Posterior vena cava (tissue), 2 donors: ENCODE data around the gene MAP2K6. TPM values are rescaled to one million over a fixed set of nuclear protein-coding genes. Genes with fewer than 3 reads are reported as not detected.

Experiments
- DNase-seq: peaks from one replicate; pipeline ENCODE4 v3.0.0-alpha.2; 2020; ENCODE audit warnings: low spot score
- intact Hi-C, 2 donors: fragments of 100-400 bp; cut with DNase I; formaldehyde crosslinking; loops; one replicate each; pipeline versions ENCODE4 v1.14.1 to v1.14.2; 2022 to 2023
- long read RNA-seq, 2 donors: library from polyadenylated mRNA; unstranded; transcript quantifications; one replicate each; pipeline ENCODE4 v2.0.0, GENCODE V29; 2020 to 2021
- total RNA-seq, 2 donors: library from RNA; stranded (reverse); fragmentation: NEBNext Ultra II Directional; extraction: Animal tissue kit (Norgen Biotek cat#: 25700); gene quantifications; one replicate each; pipeline ENCODE4 v1.2.1, GENCODE V29; 2021
- donor health status: DM: yes; HTN: yes; CAD: no.
- donor health status: DM: yes; HTN: yes; CAD: no.

MAP2K6 gene
- 1 to 10 TPM; 2.2 to 7.7 TPM for total RNA-seq
- long read RNA-seq, donor 1, partial matches to known transcripts: 0 of 1 reads
- long read RNA-seq, donor 1, other reads (novel, unspliced or antisense): 1 of 1 reads
- long read RNA-seq, donor 2, full-length matches to known transcripts: 1 of 1 reads
- long read RNA-seq, donor 2, partial matches to known transcripts: 0 of 1 reads
- long read RNA-seq, donor 2, other reads (novel, unspliced or antisense): 0 of 1 reads

DNA sequence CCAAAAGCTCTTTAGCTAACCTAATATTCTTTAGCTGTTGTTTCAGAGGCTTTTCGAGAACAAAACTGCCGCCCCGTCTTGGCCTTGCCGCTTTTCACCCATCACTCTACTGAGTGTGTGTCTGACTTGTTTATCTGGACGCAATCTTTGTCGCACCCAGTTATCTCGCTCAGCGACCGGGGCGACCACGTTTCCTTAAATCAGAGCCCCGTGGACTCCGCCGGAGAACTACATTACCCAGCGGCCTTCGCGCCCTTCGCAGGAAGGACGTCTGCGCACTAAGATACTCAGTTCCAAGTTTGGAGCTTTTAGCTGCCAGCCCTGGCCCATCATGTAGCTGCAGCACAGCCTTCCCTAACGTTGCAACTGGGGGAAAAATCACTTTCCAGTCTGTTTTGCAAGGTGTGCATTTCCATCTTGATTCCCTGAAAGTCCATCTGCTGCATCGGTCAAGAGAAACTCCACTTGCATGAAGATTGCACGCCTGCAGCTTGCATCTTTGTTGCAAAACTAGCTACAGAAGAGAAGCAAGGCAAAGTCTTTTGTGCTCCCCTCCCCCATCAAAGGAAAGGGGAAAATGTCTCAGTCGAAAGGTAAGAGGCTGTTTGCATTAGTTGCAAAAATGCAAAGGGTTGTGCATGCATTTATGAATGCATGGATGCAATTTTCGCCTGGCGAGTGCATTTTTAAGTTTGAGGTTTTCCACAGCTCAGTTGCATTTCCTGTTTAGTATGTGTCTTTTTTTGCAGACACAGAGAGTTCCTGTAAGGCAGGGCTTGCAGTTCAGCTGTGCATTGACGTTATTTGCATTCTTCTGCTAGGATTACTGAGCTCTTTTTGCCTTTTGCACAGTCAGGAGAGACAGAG is at the start of gene MAP2K6:
Gene MAP2K6 (plus strand): TSS at position 290 of the 867 bp plus-strand sequence. CDS start 288 bp downstream, at position 578.
- intact Hi-C loops: no loop called here
- peak; percentile 94 for DNase-seq

DNA sequence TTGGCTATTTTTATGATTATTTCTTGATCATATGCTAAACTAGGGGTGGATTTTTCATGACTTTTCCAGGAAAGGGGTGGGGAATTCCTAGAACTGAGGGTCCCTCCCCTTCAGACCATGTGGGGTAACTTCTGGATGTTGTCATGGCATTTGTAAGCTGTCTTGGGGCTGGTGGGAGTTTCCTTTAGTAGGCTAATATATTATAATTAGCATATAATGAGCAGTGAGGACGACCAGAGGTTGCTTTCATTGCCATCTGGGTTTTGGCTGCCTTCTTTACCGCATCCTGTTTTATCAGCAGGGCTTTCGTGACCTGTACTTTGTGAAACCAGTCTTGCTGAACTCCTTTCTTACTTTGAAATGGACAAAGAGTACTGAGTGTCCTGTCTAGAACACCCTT is 47.2 kb upstream of the MAP2K6 start:
- no peak for DNase-seq
- intact Hi-C loops: no loop called here

DNA sequence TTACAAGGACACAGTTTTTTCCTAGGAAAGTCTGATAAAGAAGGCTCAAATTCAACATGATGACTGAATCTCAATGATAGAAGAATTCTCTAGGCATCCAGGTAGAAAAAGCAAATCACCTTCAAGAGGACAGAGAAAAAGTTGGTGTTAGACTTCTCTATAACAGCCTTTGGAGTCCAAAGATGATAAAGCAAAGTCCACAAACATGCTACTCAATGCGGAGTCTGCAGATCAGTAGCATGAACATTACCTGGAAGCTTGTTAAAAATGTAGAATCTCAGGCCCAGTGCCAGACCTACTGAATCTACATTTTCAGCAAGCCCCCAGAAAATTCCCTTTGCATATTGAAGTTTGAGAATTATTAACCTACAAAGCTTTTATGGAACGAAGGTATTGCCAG is 41.4 kb upstream of the MAP2K6 start:
- intact Hi-C loops: no loop called here
- no peak for DNase-seq

DNA sequence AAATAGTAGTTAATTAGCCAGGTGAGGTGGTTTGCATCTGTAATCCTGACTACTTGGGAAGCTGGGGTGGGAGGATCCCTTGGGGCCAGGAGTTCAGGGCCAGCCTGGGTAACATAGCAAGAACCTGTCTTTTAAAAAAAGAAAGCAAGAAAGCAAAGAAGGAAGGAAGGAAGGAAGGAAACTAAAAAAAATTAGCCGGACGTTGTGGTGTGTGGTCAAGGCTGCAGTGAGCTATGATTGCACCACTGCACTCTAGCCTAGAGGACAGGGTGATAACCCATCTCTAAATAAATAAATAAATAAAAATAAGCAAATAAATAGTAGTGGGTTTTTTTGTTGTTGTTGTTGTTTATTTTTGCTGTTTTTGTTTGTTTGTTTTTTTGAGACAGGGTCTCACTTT is 39.3 kb upstream of the MAP2K6 start:
- intact Hi-C loops: no loop called here
- DNase-seq: no peak

DNA sequence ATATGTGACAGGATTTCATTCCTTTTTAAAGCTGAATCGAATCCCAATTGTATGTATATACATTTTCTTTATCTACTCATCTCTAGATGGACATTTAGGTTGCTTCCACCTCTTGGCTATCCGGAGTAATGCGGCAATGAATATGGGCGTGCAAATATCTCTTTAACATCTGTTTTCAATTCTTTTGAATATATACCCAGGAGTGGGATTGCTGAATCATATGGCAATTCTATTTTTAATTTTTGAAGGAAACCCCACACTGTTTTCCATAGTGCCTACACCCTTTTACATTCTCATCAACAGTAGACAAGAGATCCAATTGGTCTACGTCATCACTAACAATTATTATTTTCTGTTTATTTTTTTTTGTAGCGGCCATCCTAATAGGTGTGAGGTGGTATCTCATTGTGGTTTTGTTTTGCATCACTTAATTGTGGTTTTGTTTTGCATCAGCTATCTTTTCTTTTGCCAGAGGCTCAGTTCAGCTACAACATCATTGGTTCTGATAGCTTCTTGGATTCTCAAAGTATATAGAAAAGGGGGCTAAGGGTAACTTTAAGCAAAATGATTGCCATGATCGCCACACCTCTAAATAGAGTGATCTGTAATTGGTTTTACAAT is 25.6 kb upstream of the MAP2K6 start:
- no peak for DNase-seq
- intact Hi-C loops: no loop called here

- no peak for DNase-seq
- intact Hi-C loops: no loop called here
These were observed 23.5 kb upstream of the MAP2K6 start for GRCh38 chr17:69390795-69391501.

DNA sequence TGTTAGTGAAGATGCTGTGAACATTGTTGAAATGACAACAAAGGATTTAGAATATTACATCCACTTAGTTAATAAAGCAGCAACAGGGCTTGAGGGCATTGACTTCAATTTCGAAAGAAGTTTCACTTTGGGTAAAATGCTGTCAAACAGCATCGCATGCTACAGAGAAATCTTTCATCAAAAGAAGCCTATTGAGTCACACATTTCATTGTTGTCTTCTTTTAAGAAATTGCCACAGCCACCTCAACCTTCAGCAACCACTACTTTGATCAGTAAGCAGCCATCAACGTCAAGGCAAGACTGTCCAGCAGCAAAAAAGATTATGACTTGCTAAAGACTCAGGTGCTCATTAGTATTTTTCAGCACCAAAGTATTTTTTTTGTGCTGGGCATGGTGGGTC is 13.2 kb upstream of the MAP2K6 start:
- intact Hi-C loops: no loop called here
- DNase-seq: no peak

- intact Hi-C loops: no loop called here
- DNase-seq: no peak
These were observed 12.4 kb upstream of the MAP2K6 start for GRCh38 chr17:69402052-69402451.

DNA sequence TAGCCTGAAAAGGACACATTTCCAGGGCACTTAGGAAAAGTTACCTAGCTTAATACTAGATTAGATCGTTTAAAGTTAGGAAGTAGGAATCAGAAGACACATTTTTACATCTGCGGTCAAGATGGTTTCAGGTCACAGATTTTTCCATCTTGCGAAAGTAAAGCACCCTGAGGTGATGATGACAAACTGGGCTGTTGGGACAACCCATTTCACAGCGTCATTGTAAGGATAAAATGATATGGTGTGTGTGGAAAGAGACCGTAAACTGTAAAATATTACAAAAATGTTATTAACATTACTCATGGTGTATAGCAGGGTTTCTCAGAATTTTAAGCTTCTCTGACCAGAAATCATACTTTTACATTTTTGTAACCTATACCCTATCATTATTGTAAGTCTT is 10.1 kb upstream of the MAP2K6 start:
- no peak for DNase-seq
- intact Hi-C loops: no loop called here

GRCh38 chr17:69405096-69405495 is 9.4 kb upstream of the MAP2K6 start:
- intact Hi-C loops: no loop called here
- no peak for DNase-seq

DNA sequence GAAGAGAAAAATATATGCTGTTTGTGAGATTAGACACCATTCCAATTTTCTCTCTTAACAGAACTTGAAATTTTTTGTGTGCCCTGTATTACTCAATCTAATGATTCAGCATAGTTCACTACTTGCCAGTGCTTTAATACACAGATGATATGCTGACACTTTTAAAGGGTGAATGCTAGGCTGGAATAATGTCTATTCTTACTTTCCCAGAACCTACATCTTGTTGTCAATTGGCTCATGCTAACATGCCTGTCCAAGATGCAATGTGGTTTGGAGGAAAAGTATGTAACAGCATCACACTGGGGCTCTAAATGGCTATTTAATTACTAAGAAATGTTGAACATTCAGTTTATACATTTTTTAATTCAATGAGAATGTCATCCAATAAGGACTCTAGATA is 7.6 kb upstream of the MAP2K6 start:
- intact Hi-C loops: no loop called here
- DNase-seq: no peak

GRCh38 chr17:69407759-69408158 is 6.7 kb upstream of the MAP2K6 start:
- intact Hi-C loops: no loop called here
- DNase-seq: no peak

DNA sequence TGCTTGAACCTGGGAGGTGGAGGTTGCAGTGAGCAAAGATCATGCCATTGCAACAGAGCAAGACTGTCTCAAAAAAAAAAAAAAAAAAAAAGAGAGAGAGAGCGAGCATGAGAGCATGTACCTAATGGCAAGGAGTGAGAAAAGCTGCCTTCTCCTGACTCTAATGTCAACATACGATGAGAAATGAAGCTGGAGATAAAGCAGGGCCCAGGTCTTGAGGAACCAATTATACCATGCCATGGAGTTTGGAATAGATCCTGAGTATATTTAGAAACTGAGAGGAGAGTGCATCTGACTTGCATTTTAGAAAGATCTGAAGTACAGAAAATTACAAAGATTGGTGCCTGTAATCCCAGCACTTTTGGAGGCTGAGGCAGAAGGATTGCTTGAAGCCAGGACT is 3.8 kb upstream of the MAP2K6 start:
- DNase-seq: no peak
- intact Hi-C loops: no loop called here

GRCh38 chr17:69411766-69412165 is 2.7 kb upstream of the MAP2K6 start:
- intact Hi-C loops: no loop called here
- DNase-seq: no peak

- DNase-seq: no peak
- intact Hi-C loops: no loop called here
These were observed 2.2 kb upstream of the MAP2K6 start for GRCh38 chr17:69412251-69412671.

GRCh38 chr17:69415431-69415830 is 934 bp downstream of the MAP2K6 start:
- no peak for DNase-seq
- intact Hi-C loops: no loop called here

- no peak for DNase-seq
- intact Hi-C loops: no loop called here
These were observed 3.3 kb downstream of the MAP2K6 start for GRCh38 chr17:69417545-69418483.

DNA sequence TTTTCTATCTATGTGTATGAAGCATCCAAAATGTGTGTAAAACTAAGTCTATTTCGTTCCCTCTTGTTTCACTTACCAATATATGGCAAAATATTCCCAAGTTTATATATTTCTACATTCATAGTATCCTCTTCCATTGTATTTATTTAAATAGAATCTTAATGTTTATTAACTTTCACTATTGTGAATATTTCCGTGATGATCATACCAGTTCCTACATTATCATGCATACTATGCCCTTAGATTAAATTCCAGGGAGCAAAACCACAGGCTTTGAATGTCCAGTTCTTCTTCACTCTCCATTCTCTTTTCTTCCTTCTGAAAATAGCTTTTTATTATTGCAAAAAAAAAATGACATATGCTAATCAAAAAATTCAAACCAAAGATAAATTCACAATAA is 4.0 kb downstream of the MAP2K6 start:
- intact Hi-C loops: no loop called here
- no peak for DNase-seq

- intact Hi-C loops: no loop called here
- no peak for DNase-seq
These were observed 9.0 kb downstream of the MAP2K6 start for GRCh38 chr17:69423450-69423849.
